GM12864 (cell line): ENCODE measurements around the gene PCSK2.
A peak's percentile ranks its signal among the peaks of the same experiment; 100 is the strongest.

Experiments used
- DNase-seq: peaks from one replicate; pipeline ENCODE4 v3.0.0-alpha.2; 2011; ENCODE audit warnings: low read depth
- H3K4me3 ChIP-seq: 2 replicates; pipeline ENCODE4 v1.5.1; 2011; ENCODE audit warnings: mild to moderate bottlenecking, low read depth, low read length, control low read depth
- CTCF ChIP-seq: IDR thresholded peaks from 2 replicates; pipeline ENCODE4 v1.5.1; 2011; ENCODE audit warnings: low read depth, mild to moderate bottlenecking, moderate library complexity, low read length, control low read depth, inconsistent platforms; ENCODE audit errors: missing control alignments

PCSK2 gene

DNA sequence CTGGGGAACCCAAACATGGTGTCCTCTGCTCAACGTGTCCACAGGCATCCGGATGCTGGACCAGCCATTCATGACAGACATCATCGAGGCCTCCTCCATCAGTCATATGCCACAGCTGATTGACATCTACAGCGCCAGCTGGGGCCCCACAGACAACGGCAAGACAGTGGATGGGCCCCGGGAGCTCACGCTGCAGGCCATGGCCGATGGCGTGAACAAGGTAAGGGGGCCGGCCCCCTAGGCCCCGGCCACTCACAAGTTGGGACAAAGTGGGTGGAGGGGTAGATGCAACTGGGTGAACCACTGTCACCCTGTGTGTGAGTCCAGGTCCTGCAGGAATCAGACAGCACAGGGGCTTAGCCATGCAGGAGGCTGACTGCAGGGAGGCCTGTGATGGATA, 209.8 kb downstream of the PCSK2 start:
- no peak for TF ChIP-seq CTCF
- no peak for DNase-seq
- no peak overlapping the region for H3K4me3 ChIP-seq

DNA sequence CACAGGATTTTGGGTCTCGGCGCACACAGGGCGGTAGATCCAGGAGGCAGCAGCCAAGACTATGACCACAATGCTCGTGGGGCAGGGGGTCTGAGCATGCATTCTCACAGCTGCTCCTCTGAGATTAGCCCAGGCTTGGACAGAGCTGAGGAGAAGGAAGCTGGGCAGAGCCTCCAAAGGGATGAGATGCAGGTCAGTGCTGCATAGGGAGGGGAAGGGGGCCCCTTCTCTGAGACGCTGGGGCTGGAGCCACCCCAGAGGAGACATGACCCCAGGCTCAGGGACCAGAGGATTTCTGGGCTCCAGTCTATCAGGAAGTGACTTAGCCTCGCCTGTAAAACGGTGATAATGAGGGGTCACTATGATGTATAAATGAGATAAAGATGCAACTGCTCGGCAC, 210.4 kb downstream of the PCSK2 start:
- DNase-seq: no peak
- H3K4me3 ChIP-seq: no peak overlapping the region
- TF ChIP-seq CTCF: no peak

DNA sequence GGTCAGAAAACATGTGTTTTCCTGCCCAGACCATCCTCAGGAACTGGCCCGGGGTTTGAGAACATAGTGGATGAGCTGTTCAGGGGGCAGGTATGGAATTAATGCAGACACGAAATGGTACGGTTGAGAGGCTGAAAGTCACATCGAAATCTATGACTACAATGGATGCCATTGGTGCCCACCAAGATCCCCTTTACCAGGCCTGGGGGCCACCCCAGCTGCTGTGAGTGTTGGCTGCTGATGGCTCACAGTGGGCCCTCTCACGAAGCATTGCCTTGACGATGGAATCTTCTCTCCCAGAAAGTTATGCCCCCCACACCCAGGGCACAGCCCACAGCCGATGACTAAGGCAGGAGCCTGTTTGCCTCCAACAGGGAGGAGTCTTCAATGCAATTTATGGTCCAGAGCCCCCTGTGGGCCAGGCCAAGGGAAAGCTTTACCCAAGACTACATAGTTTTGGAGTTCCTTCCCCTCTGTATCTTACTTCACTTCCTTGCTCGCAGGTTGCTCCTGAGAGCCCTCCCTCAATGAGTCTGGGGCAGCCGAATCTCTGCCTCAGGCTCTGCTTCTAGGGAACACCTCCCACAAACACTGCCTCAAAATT, 211.7 kb downstream of the PCSK2 start:
- no peak overlapping the region for H3K4me3 ChIP-seq
- DNase-seq: no peak
- no peak for TF ChIP-seq CTCF

DNA sequence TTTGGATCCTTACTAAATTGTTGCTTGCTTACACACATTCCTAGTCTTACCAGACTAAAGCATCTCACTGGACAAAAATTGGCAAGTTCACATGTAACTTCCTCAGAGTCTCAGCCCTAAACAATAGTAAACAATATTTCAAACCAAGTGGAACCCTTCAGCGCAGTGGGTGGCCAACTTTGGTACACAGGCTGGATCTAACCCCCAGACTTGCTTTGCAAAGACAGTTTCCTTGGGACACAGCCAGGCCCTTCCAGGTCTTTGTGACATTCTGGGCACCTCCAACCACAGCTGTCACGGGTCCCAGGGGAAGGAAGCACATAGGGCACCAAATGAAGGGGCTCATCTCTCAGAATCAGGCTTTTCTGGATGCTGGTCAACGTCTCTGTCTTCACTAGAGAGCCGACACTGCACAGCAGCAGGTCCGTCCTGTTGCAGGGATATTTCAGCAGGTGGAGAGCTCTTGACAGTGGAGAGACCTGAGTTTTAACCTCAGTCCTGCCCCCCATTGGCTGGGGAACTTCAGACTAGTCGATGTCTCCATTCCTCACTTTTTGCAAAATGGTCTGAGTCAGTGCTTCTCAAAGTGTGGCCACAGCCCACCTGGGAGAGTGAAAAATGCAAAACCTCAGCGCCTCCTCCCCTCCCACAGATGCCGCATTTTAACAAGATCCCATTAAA, 212.9 kb downstream of the PCSK2 start:
- DNase-seq: no peak
- TF ChIP-seq CTCF: no peak
- H3K4me3 ChIP-seq: no peak overlapping the region

- DNase-seq: no peak
- TF ChIP-seq CTCF: no peak
- H3K4me3 ChIP-seq: no peak overlapping the region
These were observed 214.9 kb downstream of the PCSK2 start for GRCh38 chr20:17441745-17442144.

GRCh38 chr20:17442588-17442987, 215.7 kb downstream of the PCSK2 start:
- peak; percentile 36 for TF ChIP-seq CTCF
- no peak overlapping the region for H3K4me3 ChIP-seq
- no peak for DNase-seq
